IPS DF 6.9 (cell line): ENCODE measurements around the gene SH3TC1.
A peak's percentile ranks its signal among the peaks of the same experiment; 100 is the strongest.

Experiments
- DNase-seq: peaks from one replicate; pipeline ENCODE4 v3.0.0-alpha.2; 2013; ENCODE audit warnings: low read depth, low spot score
- H3K27ac ChIP-seq: one replicate; pipeline ENCODE4 v1.5.1; 2013; ENCODE audit warnings: low read length, control low read depth
- H3K27me3 ChIP-seq: 2 replicates; pipeline ENCODE4 v1.6.1; 2013; ENCODE audit warnings: mild to moderate bottlenecking, low read length; ENCODE audit not compliant: control insufficient read depth, insufficient read depth
- H3K36me3 ChIP-seq: 2 replicates; pipeline ENCODE4 v1.6.1; 2013; ENCODE audit warnings: low read length; ENCODE audit not compliant: control insufficient read depth, insufficient read depth
- H3K4me1 ChIP-seq: 2 replicates; pipeline ENCODE4 v1.6.1; 2013; ENCODE audit warnings: low read length; ENCODE audit not compliant: control insufficient read depth, insufficient read depth
- H3K4me3 ChIP-seq: 2 replicates; pipeline ENCODE4 v1.5.1; 2013; ENCODE audit warnings: mild to moderate bottlenecking, low read length
- H3K9me3 ChIP-seq: 2 replicates; pipeline ENCODE4 v1.6.1; 2013; ENCODE audit warnings: low read length, inconsistent platforms; ENCODE audit not compliant: control insufficient read depth, insufficient read depth
- WGBS: extraction: QIAGEN DNeasy Blood & Tissue Kit; methylation state at CpG from one replicate; pipeline ENCODE4 v1.1.7; 2013; ENCODE audit warnings: mixed read lengths, missing lambda C conversion rate; ENCODE audit not compliant: insufficient read length, insufficient coverage; 5-methylcytosine and 5-hydroxymethylcytosine counted together

The SH3TC1 gene

GRCh38 chr4:8265171-8265929 is 66.3 kb downstream of the SH3TC1 start:
- H3K9me3 ChIP-seq, result no peaks in the 10 kb centered on the region
- peaks cover 3% of the 10 kb centered on the region; the same call in 1 of the 2 replicates for H3K4me1 ChIP-seq
- H3K27ac ChIP-seq, result no peak overlapping the region
- WGBS, result no CpG with 5 or more reads among the region's 20 CpGs
- H3K4me3 ChIP-seq, result no peak overlapping the region
- no peak for DNase-seq
- peaks cover 3% of the 10 kb centered on the region; the same call in 1 of the 2 replicates for H3K27me3 ChIP-seq
- no peaks in the 10 kb centered on the region; the same call in 1 of the 2 replicates for H3K36me3 ChIP-seq

DNA sequence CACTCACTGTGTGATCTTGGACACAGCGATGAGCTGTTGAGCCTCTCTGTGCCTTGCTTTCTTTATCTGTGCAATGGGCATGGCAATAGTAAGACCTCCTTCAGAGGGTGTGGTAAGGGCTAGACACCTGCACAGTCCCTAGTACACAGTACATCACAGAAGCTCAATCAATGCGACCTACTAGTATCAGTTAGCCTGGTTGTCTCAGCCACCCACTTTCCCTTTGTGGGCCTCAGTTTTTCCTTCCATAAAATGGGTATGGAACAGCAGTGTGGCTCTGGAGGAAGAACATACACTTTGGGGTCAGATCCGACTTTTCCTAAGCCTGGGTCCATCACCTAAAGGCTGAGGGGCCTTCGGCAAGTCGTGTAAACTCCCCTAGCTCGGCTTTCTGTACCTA is 67.0 kb downstream of the SH3TC1 start:
- no peak for DNase-seq
- H3K27me3 ChIP-seq, result peaks cover 8% of the 10 kb centered on the region; the same call in 1 of the 2 replicates
- no CpG with 5 or more reads among the region's 6 CpGs for WGBS
- H3K4me1 ChIP-seq, result peaks cover 3% of the 10 kb centered on the region; the same call in 1 of the 2 replicates
- no peaks in the 10 kb centered on the region; the same call in 1 of the 2 replicates for H3K36me3 ChIP-seq
- H3K9me3 ChIP-seq, result no peaks in the 10 kb centered on the region
- H3K27ac ChIP-seq, result no peak overlapping the region
- H3K4me3 ChIP-seq, result no peak overlapping the region

GRCh38 chr4:8266508-8266907 is 67.4 kb downstream of the SH3TC1 start:
- no peaks in the 10 kb centered on the region for H3K9me3 ChIP-seq
- no peaks in the 10 kb centered on the region; the same call in 1 of the 2 replicates for H3K36me3 ChIP-seq
- H3K27me3 ChIP-seq, result peaks cover 8% of the 10 kb centered on the region; the same call in 1 of the 2 replicates
- H3K4me3 ChIP-seq, result no peak overlapping the region
- no peak for DNase-seq
- no peak overlapping the region for H3K27ac ChIP-seq
- no CpG with 5 or more reads among the region's 8 CpGs for WGBS
- H3K4me1 ChIP-seq, result peaks cover 3% of the 10 kb centered on the region; the same call in 1 of the 2 replicates

- no CpG with 5 or more reads among the region's 13 CpGs for WGBS
- no peak overlapping the region for H3K27ac ChIP-seq
- H3K9me3 ChIP-seq, result no peaks in the 10 kb centered on the region
- H3K4me3 ChIP-seq, result no peak overlapping the region
- DNase-seq, result peak; percentile 22
- peaks cover 3% of the 10 kb centered on the region; the same call in 1 of the 2 replicates for H3K4me1 ChIP-seq
- H3K36me3 ChIP-seq, result no peaks in the 10 kb centered on the region; the same call in 1 of the 2 replicates
- H3K27me3 ChIP-seq, result peaks cover 8% of the 10 kb centered on the region; the same call in 1 of the 2 replicates
These were observed 68.0 kb downstream of the SH3TC1 start for GRCh38 chr4:8267077-8267476.

DNA sequence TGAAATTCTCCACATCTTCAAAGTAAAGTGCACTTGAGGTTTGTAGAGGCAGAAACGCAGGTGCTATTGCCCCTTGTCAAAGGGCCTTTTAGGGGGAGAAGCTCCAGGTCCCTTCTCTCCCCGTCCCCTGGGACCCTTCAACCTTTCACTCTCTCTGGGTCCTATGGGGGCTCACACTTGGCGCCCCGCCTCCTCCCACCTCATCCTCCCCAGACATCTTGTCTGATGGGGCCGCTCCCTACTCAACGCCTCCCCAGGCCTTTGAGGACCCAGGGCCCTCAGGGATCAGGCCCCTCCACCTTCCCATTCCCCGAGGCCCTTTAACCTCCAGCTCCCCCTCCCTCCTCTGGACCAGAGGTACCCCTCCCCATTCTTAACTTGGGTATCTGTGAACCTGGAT is 69.1 kb downstream of the SH3TC1 start:
- WGBS, result no CpG with 5 or more reads among the region's 7 CpGs
- no peak for DNase-seq
- peaks cover 8% of the 10 kb centered on the region; the same call in 1 of the 2 replicates for H3K27me3 ChIP-seq
- H3K27ac ChIP-seq, result no peak overlapping the region
- no peak overlapping the region for H3K4me3 ChIP-seq
- H3K4me1 ChIP-seq, result peaks cover 3% of the 10 kb centered on the region; the same call in 1 of the 2 replicates
- no peaks in the 10 kb centered on the region; the same call in 1 of the 2 replicates for H3K36me3 ChIP-seq
- no peaks in the 10 kb centered on the region for H3K9me3 ChIP-seq

DNA sequence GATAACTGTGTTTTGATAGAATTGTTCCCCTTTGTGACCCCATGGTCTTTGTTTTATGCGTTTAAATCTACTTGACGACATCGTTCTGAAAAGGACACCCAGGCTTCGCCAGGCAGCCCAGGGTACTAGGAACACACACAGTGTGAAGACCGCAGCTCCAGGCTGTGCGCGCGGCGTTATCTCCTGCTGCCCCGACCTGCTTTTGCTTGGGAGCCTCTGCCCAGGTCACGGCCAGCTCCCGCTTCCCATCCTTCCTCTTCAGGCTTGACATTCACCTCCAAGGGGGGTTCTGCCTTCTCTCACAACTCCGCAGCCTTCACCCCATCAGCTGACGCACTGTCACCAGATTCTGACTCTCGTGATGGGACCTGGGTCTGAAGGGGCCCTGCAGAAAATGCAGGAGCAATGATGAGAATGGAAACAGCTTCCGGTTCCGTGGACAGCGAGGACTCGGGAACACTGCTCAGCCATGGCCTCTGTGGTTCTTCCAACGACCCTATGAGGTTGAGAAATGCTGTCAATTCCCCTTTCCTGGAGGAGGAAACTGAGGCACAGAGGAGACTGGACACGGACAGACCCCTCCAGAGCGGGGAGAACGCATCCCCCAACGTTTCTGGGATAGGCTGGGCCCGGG is 69.9 kb downstream of the SH3TC1 start:
- H3K4me1 ChIP-seq, result peaks cover 3% of the 10 kb centered on the region; the same call in 1 of the 2 replicates
- H3K27ac ChIP-seq, result no peak overlapping the region
- no CpG with 5 or more reads among the region's 25 CpGs for WGBS
- H3K9me3 ChIP-seq, result no peaks in the 10 kb centered on the region
- no peak for DNase-seq
- no peaks in the 10 kb centered on the region; the same call in 1 of the 2 replicates for H3K36me3 ChIP-seq
- H3K4me3 ChIP-seq, result no peak overlapping the region
- peaks cover 8% of the 10 kb centered on the region; the same call in 1 of the 2 replicates for H3K27me3 ChIP-seq

DNA sequence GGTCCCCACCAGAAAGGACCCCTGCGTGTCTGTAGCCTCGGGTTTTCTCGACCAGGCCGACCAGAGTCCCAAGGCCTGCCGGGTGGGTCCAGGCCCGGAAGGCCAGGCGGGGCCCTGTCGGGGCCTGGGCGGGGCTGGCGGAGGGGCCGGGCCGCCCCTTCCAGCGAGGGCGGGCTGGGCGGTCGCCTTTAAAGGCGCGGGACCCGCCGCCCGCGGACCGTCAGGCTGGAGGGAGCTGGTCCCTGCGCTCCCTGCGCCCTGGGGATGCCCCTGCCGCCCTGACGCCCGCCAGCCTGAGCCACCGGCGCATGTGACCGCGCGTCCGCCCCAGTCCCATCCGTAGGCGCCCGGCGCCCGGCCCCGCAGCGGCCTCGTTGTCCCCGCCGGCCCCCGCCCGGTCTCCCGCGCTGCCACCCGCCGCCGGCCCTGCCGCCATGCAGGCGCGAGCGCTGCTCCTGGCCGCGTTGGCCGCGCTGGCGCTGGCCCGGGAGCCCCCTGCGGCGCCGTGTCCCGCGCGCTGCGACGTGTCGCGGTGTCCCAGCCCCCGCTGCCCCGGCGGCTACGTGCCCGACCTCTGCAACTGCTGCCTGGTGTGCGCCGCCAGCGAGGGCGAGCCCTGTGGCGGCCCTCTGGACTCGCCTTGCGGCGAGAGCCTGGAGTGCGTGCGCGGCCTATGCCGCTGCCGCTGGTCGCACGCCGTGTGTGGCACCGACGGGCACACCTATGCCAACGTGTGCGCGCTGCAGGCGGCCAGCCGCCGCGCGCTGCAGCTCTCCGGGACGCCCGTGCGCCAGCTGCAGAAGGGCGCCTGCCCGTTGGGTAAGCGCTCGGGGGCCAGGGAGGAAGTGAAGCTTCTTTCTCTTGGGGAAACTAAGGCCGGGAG is 70.7 kb downstream of the SH3TC1 start, which contains the start of gene HTRA3:
TSS of gene HTRA3 (plus strand) at position 220 of the 883 bp plus-strand sequence. CDS start at position 435, 215 bp downstream.
- Histone ChIP-seq H3K9me3 (no peaks in the 10 kb centered on the region), H3K36me3 (no peaks in the 10 kb centered on the region; the same call in 1 of the 2 replicates), H3K4me1 (peaks cover 3% of the 10 kb centered on the region; the same call in 1 of the 2 replicates), H3K27ac (no peak within 1 kb of the TSS), H3K4me3 (peak within 1 kb of the TSS; percentile 37; the same call in 1 of the 2 replicates), H3K27me3 (peaks cover 8% of the 10 kb centered on the region; the same call in 1 of the 2 replicates)
- DNase-seq, result no peak
- WGBS, result no CpG with 5 or more reads among the region's 111 CpGs

GRCh38 chr4:8270418-8270771 is 71.3 kb downstream of the SH3TC1 start:
- no CpG with 5 or more reads among the region's 11 CpGs for WGBS
- Histone ChIP-seq H3K27ac (no peak overlapping the region), H3K36me3 (no peaks in the 10 kb centered on the region; the same call in 1 of the 2 replicates), H3K4me3 (peak overlapping the region; percentile 37; the same call in 1 of the 2 replicates), H3K4me1 (peaks cover 3% of the 10 kb centered on the region; the same call in 1 of the 2 replicates), H3K27me3 (peaks cover 8% of the 10 kb centered on the region; the same call in 1 of the 2 replicates), H3K9me3 (no peaks in the 10 kb centered on the region)
- no peak for DNase-seq

- Histone ChIP-seq H3K4me3 (no peak overlapping the region), H3K27me3 (peaks cover 8% of the 10 kb centered on the region; the same call in 1 of the 2 replicates)
These were observed 72.1 kb downstream of the SH3TC1 start for GRCh38 chr4:8270912-8271815.

More at GRCh38 chr4:8270912-8271815, 72.1 kb downstream of the SH3TC1 start:
- no peak for DNase-seq
- peaks cover 3% of the 10 kb centered on the region; the same call in 1 of the 2 replicates for H3K4me1 ChIP-seq
- H3K9me3 ChIP-seq, result no peaks in the 10 kb centered on the region
- H3K36me3 ChIP-seq, result no peaks in the 10 kb centered on the region; the same call in 1 of the 2 replicates
- H3K27ac ChIP-seq, result no peak overlapping the region
- no CpG with 5 or more reads among the region's 27 CpGs for WGBS
